ENCODE data around the gene COQ8A. TPM values are rescaled to one million over a fixed set of nuclear protein-coding genes. Genes with fewer than 3 reads are reported as not detected.

COQ8A gene
- polyA plus RNA-seq, 2 of the 4 experiments (the other 2 are of a cell fraction): 10.8 to 12.4 TPM

- Histone ChIP-seq H3K4me1 (peaks cover 8% of the 10 kb centered on the region; the same call in 1 of the 3 replicates), H3K4me2 (no peak overlapping the region), H3K4me3 (no peak overlapping the region), H3K27ac (no peak overlapping the region), H3K9me3 (no peaks in the 10 kb centered on the region)
- TF ChIP-seq NPAS2 (CRISPR knock-in tag; IDR thresholded peaks at IDR 0.05; ENCODE audit: borderline replicate concordance) (no peak), NR3C1 (IDR thresholded peaks at IDR 0.05) (no peak), CHD4 (IDR thresholded peaks at IDR 0.05; ENCODE audit: borderline replicate concordance) (no peak), MAFK (IDR thresholded peaks at IDR 0.05; ENCODE audit: partially characterized antibody) (no peak)
- DNase-seq (ENCODE audit: low read depth in 1 of 2, low spot score in 1 of 2) (no peak), ATAC-seq (no peak), FAIRE-seq (no peak)
- WGBS (ENCODE audit: missing lambda C conversion rate): 94% methylated on average over 9 of the region's 9 CpGs
- POLR2A ChIA-PET: no interaction called here
- CTCF ChIA-PET: interaction anchor here (0.5 to 0.9 kb wide), 2 partner anchors 8 to 363 kb away, joined by 3 read pairs; no protein-coding TSS in a partner anchor
Observed at GRCh38 chr1:226946285-226946684, 6.2 kb downstream of the COQ8A start.

GRCh38 chr1:226946841-226947240 is 6.7 kb downstream of the COQ8A start:
- 90% methylated on average over 3 of the region's 3 CpGs for WGBS (ENCODE audit: missing lambda C conversion rate)

GRCh38 chr1:226948051-226948450 is 8.0 kb downstream of the COQ8A start:
- TF ChIP-seq SMC3 (IDR thresholded peaks at IDR 0.05): no peak
- TF ChIP-seq REST (IDR thresholded peaks at IDR 0.05): no peak
- no peak for DNase-seq (ENCODE audit: low read depth in 1 of 2, low spot score in 1 of 2)
- ChIA-PET POLR2A (no interaction called here), CTCF (interaction anchor here (1.1 kb wide), 2 partner anchors 21 to 77 kb away, joined by 3 read pairs; no protein-coding TSS in a partner anchor)
- no peak overlapping the region for H3K4me2 ChIP-seq
- no peaks in the 10 kb centered on the region for H3K9me3 ChIP-seq
- H3K4me3 ChIP-seq: no peak overlapping the region
- H3K27ac ChIP-seq: no peak overlapping the region
- no peak for FAIRE-seq
- no peak for ATAC-seq
- 55% methylated on average over 2 of the region's 2 CpGs for WGBS (ENCODE audit: missing lambda C conversion rate)
- peaks cover 8% of the 10 kb centered on the region; the same call in 1 of the 3 replicates for H3K4me1 ChIP-seq

More at GRCh38 chr1:226946841-226947240, 6.7 kb downstream of the COQ8A start:
- Histone ChIP-seq H3K4me1 (peaks cover 8% of the 10 kb centered on the region; the same call in 1 of the 3 replicates), H3K4me2 (no peak overlapping the region), H3K9me3 (no peaks in the 10 kb centered on the region), H3K4me3 (no peak overlapping the region), H3K27ac (no peak overlapping the region)
- ChIA-PET CTCF (interaction anchor here (0.9 kb wide), 1 partner anchor 9 kb away, joined by 3 read pairs; no protein-coding TSS in a partner anchor), POLR2A (no interaction called here)
- ATAC-seq (no peak), DNase-seq (ENCODE audit: low read depth in 1 of 2, low spot score in 1 of 2) (no peak), FAIRE-seq (no peak)
- TF ChIP-seq POLR2A (IDR thresholded peaks at IDR 0.05; ENCODE audit: low read length) (no peak), ZSCAN20 (CRISPR knock-in tag; IDR thresholded peaks at IDR 0.05) (no peak), ZFP36 (IDR thresholded peaks at IDR 0.05; ENCODE audit: borderline replicate concordance, partially characterized antibody) (no peak), MAZ (IDR thresholded peaks at IDR 0.05; ENCODE audit: borderline replicate concordance, low read depth, low read length) (no peak), PHF8 (IDR thresholded peaks at IDR 0.05; ENCODE audit: borderline replicate concordance, low read depth) (no peak), ATOH8 (CRISPR knock-in tag; IDR thresholded peaks at IDR 0.05; ENCODE audit: low read depth) (no peak)

GRCh38 chr1:226948480-226948879 is 8.4 kb downstream of the COQ8A start:
- WGBS (ENCODE audit: missing lambda C conversion rate): 96% methylated on average over 6 of the region's 6 CpGs
- Histone ChIP-seq H3K4me2 (no peak overlapping the region), H3K4me1 (peaks cover 8% of the 10 kb centered on the region; the same call in 1 of the 3 replicates), H3K9me3 (no peaks in the 10 kb centered on the region), H3K4me3 (no peak overlapping the region), H3K27ac (no peak overlapping the region)
- no peak for TF ChIP-seq CBX8 (IDR thresholded peaks at IDR 0.05)
- no peak for TF ChIP-seq MYC (IDR thresholded peaks at IDR 0.05; ENCODE audit: borderline replicate concordance, low read length)
- no peak for TF ChIP-seq HOXB5 (CRISPR knock-in tag; IDR thresholded peaks at IDR 0.05)
- TF ChIP-seq SREBF2 (IDR thresholded peaks at IDR 0.05): no peak
- TF ChIP-seq TFCP2L1 (CRISPR knock-in tag; IDR thresholded peaks at IDR 0.05): no peak
- TF ChIP-seq HEYL (CRISPR knock-in tag; IDR thresholded peaks at IDR 0.05): no peak
- no peak for TF ChIP-seq CTCF (IDR thresholded peaks at IDR 0.05)
- no peak for TF ChIP-seq HDAC2 (IDR thresholded peaks at IDR 0.05)
- no peak for TF ChIP-seq REST (IDR thresholded peaks at IDR 0.05)
- TF ChIP-seq JUN (IDR thresholded peaks at IDR 0.05): no peak
- TF ChIP-seq GATA3 (IDR thresholded peaks at IDR 0.05; ENCODE audit: borderline replicate concordance): no peak
- CTCF ChIA-PET: interaction anchor here (1.1 kb wide), 1 partner anchor 20 kb away, joined by 3 read pairs; no protein-coding TSS in a partner anchor
- ATAC-seq (no peak), DNase-seq (ENCODE audit: low read depth in 1 of 2, low spot score in 1 of 2) (no peak), FAIRE-seq (no peak)
- POLR2A ChIA-PET: no interaction called here

Data from A549 (cell line).